NCI-H226 (cell line): Measurements from ENCODE around the gene TNFSF15.
A peak's percentile ranks its signal among the peaks of the same experiment; 100 is the strongest.

Source experiments
- DNase-seq: peaks from one replicate; pipeline ENCODE4 v3.0.0-alpha.2; 2015

The TNFSF15 gene

GRCh38 chr9:114824110-114824509 lies 18.3 kb upstream of the TNFSF15 start:
- peak; percentile 21 for DNase-seq

DNA sequence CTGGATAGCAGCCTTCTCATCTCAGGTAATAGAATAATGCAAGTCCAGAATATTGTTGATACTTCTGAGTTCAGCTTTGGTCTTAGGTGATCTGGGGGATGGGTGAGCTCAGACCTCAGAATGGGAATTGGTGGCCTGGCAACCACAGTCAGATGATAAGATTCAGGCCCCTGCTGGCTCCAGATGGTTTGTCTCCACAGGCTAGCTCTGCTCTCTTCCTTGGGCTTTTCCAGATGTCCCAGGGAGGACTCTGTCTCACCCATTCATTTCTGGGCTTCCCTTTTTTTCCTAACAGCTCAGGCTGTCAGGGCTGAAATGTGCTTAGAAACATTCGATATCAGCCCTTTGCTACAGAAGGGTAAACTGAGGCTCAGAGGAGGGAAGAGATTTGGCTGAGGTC lies 17.6 kb upstream of the TNFSF15 start:
- no peak for DNase-seq

DNA sequence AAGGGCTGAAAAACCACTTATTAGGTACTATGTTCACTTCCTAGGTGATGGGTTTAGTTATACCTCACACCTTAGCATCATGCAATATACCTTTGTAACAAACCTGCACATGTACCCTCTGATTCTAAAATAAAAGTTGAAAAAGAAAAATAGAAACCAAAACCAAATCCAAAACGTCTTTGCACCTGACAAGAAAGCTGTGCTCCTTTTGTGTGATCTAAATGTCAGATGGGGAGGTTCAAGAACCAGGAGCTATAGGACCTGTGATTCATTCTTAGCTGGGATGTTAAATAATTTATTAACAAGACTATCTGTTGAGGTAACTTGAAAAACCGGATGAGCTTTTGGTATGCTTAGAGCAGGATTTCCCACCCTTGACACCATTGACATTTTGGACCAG lies 16.9 kb upstream of the TNFSF15 start:
- DNase-seq, result no peak

DNA sequence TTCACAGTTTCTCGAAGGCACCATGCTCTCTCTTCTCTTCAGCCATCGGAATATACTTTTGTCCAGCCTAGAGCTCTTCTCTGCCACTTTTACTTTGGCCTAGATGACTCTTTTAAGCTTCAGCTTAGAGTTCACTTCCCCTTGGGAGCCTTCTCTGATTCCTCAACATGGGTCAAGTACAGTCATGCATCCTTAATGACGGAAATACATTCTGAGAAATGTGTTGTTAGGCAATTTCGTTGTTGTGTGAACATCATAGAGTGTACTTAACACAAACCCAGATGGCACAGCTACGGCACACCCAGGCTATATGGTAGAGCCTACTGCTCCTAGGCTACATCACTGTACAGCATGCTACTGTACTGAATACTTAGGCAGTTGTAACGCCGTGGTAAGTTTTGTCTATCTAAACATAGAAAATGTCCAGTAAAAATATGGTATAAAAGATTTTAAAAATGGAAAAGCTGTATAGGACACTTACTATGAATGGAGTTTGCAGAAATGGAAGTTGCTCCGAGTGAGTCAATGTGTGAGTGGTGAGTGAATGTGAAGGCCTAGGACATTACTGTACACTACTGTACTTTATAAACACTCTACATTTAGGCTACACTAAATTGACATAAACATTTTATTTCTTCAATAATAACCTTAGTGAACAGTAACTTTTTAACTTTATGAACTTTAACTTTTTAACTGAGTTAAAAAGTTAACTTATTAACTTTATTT lies 15.1 kb upstream of the TNFSF15 start:
- no peak for DNase-seq

GRCh38 chr9:114818178-114818577 lies 12.3 kb upstream of the TNFSF15 start:
- DNase-seq, result no peak

DNA sequence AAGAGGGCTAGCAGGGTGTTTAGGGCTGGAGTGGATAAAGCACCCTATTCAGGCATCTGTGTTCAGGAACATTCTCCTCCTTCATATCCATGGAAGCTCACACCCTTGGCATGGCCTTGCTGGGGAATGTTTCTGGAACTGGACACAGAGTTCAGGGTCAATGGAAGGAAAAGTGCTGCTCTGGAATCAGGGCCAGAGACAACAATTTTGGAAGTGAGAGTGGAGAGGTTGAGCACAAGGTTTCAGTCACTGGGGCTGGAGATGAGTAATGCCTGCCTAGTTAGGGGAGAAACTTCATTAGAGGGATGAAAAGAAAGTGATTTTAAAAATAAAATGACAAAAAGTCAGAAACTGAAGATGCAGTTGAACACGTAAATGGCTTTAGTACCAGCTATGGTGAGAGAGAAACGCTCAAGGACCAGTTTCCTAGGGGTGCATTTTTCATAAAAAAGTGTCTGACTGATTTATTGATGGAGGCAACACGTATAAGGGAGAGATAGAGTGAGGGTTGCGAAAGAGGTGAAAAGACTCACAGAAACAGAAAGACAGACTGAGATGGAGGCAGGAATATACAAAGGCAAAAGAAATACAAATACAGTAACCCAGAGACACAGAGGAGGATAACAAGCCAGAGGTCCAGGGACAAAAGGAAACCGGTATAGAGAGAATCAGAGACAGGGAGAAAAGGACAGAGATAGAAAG lies 8.0 kb upstream of the TNFSF15 start:
- no peak for DNase-seq

DNA sequence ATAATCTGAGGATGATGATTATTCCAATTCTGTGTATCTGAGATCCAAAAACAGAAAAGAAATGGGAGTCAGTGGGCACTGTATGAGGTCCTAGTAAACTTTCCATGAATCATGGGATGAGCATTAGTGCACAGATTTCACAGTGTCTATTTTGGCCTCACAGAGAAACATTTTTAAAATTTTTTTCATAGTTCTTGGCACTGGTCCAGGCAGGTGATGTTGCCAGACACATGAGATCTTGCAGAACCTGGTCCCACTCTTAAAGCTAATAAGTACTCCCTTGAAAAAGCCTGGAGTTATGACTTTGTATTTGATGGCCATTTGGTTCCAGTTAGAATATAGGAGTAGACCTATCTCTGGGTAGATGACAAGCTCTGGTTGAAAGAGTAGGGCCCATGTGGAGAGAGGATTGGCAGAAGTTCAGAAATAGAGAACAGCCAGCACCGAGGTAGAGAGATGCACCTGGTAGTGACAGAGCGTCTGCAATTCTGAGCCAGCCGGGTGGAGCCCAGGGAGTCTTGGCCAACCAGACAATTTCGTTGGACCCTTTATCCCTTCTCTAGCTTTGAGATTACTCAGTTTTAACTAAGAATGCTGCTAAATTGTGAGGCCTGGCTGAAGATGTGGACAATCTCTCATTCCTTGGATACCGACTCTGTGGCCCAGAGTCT lies 6.3 kb upstream of the TNFSF15 start:
- DNase-seq, result no peak

- no peak for DNase-seq
Observed at GRCh38 chr9:114811301-114811700, 5.5 kb upstream of the TNFSF15 start.

DNA sequence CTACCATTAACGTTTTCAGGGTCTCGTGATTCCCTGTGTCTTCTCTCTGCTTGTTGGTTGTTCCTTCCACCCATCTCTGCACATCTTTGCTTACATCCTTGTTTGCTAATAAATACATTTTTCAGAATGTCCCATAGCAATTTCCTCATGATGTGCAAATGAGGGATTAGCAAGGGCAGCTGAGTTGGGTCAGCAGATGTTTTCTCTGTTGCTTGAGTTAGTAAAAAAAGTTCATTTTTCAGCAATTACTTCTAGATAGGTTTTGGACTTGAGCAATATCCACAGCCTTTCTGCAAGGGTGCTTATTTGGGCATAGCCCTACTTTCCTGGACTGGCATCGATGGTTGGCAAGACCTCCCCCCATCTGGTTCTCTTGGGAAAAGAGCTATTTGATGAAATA lies 4.8 kb upstream of the TNFSF15 start:
- DNase-seq, result no peak

GRCh38 chr9:114806526-114806900 lies 674 bp upstream of the TNFSF15 start:
- no peak for DNase-seq

DNA sequence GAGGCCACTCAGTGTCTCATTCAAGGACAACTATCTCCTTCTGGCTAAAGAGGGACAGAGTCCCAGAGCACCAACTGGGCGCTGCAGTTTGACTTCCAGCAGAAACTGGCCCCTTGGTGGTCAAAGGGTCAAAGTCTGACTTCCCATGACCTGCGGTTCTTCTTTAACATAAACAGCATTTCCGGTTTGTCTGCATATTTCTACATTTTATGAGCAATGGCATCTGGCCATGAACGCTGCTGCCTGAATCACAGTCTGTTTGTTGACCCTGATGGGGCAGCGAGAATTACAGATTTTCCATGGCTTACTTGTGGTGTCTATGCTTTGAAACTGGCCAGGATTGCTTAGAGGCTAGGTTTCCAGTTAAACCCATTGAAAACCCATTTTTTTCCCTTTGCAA lies 1.3 kb downstream of the TNFSF15 start:
- DNase-seq, result no peak

GRCh38 chr9:114803479-114804265 lies 2.2 kb downstream of the TNFSF15 start:
- no peak for DNase-seq

- DNase-seq, result no peak
Observed at GRCh38 chr9:114799925-114800324, 5.9 kb downstream of the TNFSF15 start.

DNA sequence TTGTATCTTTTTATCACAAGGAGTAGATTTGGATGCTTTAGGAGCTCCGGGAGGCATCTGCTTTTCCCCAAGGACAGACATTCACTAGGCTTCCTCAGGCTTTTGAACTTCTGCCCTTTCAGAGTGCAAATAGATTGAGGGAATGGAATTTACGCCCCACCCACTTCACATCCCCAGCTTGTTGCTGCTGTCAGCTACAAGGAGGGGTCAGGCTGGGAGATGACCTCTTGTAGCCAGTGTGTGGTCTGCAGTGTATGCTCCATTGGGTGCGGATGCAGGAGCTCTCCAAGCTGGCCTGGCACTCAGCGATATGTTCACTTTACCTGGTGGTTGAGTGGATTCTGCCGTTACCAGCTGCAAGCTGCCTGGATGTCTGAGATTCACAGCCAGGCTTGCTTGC lies 6.4 kb downstream of the TNFSF15 start:
- DNase-seq, result no peak

GRCh38 chr9:114798780-114799427 lies 6.9 kb downstream of the TNFSF15 start:
- DNase-seq, result no peak

GRCh38 chr9:114798101-114798500 lies 7.7 kb downstream of the TNFSF15 start:
- DNase-seq, result no peak

- DNase-seq, result no peak
Observed at GRCh38 chr9:114792396-114792795, 13.4 kb downstream of the TNFSF15 start.

GRCh38 chr9:114791736-114792135 lies 14.1 kb downstream of the TNFSF15 start:
- no peak for DNase-seq

GRCh38 chr9:114791312-114791711 lies 14.5 kb downstream of the TNFSF15 start:
- no peak for DNase-seq

DNA sequence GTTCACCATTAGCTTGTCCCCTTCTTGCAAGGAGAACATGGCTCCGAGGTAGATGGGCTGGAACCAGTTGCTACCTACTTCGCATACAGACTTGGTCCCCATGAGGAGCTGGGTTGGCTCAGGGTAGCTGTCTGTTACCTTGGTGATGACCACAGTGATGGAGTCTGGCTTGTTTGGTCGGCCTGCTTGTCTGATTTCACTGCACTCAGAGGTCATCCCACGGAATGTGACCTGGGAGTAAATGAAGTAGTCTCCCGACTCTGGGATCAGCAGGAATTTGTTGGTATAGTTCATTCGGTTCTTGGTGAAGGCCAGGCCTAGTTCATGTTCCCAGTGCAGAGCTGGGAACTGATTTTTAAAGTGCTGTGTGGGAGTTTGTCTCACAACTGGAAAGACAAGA lies 15.3 kb downstream of the TNFSF15 start:
- no peak for DNase-seq

DNA sequence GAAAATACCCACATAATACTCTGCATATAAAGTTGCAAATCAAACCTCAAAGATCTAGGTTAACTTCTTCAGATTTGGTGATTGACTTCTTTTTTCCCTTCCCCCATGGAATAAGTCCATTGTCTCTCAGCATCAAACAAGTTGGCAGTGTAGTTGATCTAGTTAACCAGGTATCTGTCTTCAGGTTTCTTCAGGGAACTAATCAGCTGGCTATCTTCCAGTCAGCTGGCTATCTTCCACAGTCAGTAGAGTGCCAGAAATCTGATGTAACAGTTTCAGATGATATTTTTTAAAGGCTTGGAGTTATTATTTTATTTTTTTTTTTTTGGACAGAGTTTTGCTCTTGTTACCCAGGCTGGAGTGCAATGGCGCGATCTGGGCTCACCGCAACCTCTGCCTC lies 16.8 kb downstream of the TNFSF15 start:
- DNase-seq, result no peak

GRCh38 chr9:114787781-114788498 lies 17.9 kb downstream of the TNFSF15 start:
- no peak for DNase-seq
